Fibroblast of the aortic adventitia (primary cell): ENCODE results near the gene EPPIN. TPM values are rescaled to one million over a fixed set of nuclear protein-coding genes. Genes with fewer than 3 reads are reported as not detected.
A peak's percentile ranks its signal among the peaks of the same experiment; 100 is the strongest.

Experiments
- DNase-seq: peaks from one replicate; pipeline ENCODE4 v3.0.0-alpha.2; 2010; ENCODE audit warnings: low read depth
- H3K4me3 ChIP-seq: 2 replicates; pipeline ENCODE4 v1.5.1; 2011; ENCODE audit warnings: low read depth, mild to moderate bottlenecking, control low read depth, low read length, moderate library complexity
- total RNA-seq: library from RNA; depleted of rRNA; stranded (reverse); fragments of >200 nt; gene quantifications from 2 replicates; pipeline ENCODE4 v1.2.3, GENCODE V29; 2012; ENCODE audit warnings: low replicate concordance
- TF ChIP-seq, protein P1 (sequence below): IDR thresholded peaks from 2 replicates; pipeline ENCODE4 v1.5.1; 2011; ENCODE audit warnings: mild to moderate bottlenecking, low read length, control low read depth, inconsistent platforms; ENCODE audit not compliant: insufficient read depth

EPPIN gene
- total RNA-seq, 1 donor, result not detected

DNA sequence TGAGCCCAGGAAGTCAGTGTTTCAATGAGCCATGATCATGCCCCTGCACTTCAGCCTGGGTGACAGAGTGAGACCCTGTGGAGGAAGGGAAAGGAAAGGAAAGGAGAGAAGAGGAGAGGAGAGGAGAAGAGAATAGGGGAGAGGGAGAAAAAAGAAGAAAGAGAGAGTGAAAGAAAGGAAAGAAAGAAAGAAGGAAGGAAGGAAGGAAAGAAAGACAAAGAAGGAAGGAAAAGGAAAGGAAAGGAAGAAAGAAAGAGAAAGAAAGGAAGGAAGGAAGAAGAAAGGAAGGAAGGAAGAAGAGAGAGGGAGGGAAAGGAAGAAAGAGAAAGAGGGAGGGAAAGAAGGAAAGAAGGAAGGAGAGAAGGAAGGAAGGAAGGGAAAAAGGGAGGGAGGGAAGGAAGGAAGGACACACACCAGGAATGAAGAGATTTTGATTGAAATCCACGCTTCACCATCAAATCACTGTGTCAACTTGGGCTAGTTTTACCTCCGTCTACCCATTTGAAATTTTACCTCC is 17.6 kb upstream of the EPPIN start:
- no peak overlapping the region for H3K4me3 ChIP-seq

DNA sequence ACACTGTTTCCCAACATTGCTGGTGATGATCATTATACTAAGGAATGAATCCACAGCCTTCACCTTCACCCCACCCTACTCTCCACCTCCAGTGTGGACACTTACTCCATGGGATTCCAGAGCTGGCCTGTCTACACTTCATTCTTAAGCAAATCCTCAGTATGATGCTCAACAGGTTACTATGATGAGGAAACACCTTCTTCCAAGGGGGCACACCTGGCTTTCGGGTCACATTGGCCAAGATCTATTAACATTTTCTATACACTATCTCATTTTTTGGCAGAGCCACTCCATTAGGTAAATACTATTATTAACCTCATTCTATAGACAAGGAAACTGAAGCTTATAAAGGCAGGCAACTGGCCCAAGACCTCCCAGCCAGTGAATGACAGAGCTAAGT is 8.0 kb upstream of the EPPIN start:
- no peak for DNase-seq
- H3K4me3 ChIP-seq, result no peak overlapping the region
- TF ChIP-seq, protein P1, sequence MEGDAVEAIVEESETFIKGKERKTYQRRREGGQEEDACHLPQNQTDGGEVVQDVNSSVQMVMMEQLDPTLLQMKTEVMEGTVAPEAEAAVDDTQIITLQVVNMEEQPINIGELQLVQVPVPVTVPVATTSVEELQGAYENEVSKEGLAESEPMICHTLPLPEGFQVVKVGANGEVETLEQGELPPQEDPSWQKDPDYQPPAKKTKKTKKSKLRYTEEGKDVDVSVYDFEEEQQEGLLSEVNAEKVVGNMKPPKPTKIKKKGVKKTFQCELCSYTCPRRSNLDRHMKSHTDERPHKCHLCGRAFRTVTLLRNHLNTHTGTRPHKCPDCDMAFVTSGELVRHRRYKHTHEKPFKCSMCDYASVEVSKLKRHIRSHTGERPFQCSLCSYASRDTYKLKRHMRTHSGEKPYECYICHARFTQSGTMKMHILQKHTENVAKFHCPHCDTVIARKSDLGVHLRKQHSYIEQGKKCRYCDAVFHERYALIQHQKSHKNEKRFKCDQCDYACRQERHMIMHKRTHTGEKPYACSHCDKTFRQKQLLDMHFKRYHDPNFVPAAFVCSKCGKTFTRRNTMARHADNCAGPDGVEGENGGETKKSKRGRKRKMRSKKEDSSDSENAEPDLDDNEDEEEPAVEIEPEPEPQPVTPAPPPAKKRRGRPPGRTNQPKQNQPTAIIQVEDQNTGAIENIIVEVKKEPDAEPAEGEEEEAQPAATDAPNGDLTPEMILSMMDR, result no peak

More for the DNA sequence above, 17.6 kb upstream of the EPPIN start:
- DNase-seq, result no peak
- TF ChIP-seq, protein P1, result no peak

DNA sequence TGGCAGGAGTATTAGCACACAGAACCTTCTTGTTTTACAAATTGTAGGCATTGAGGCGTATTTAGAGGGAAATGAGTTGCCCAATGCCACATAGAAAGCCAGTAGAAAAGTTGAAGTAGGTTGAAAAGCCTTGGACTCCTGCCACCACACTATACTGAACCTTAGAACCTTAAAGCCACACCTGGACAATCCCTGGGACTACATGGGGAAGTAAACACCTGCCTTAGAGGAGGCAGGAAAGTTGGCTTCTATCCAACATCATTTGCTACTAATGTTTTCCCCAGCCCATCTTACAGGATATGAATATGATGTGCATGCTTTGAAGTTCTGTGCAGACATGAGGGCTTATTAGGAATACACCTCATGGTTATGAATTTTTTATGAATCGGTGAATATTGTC is 5.3 kb upstream of the EPPIN start:
- DNase-seq, result no peak
- no peak overlapping the region for H3K4me3 ChIP-seq
- TF ChIP-seq, protein P1, result no peak

DNA sequence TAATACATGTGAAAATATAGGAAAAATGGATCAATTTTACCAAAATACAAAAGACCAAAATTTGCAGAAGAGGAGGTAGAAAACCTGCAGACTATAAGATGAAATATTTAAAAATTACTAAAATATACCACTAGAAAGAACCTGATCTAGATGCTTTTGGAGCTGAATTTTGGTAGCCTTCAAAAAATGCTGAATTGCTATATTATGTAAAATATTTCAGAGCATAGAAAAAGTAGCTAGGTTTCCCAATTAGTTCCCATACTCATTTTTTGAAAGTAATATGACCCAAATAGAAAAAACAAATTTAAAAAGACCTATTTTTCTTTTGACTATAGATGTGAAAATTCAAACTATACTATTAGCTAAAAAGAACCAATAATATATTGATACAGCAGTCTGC is 3.6 kb upstream of the EPPIN start:
- DNase-seq, result no peak
- no peak overlapping the region for H3K4me3 ChIP-seq
- TF ChIP-seq, protein P1, result no peak

DNA sequence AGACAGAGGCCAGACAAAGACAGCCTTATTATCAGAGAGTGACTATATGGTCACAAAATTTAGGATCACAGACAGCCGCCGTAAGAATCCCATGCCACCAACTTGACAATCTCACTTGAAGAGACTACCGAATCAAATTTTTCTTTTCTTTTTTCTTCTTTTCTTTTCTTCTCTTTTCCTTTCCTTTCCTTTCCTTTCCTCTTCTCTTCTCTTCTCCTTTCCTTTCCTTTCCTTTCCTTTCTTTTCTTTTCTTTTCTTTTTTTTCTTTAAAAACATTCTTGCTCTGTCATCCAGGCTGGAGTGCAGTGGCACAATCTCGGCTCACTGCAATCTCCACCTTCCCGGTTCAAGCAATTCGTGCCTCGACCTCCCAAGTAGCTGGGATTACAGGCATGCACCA is 1.2 kb upstream of the EPPIN start:
- TF ChIP-seq, protein P1, result no peak
- DNase-seq, result no peak
- H3K4me3 ChIP-seq, result no peak overlapping the region

DNA sequence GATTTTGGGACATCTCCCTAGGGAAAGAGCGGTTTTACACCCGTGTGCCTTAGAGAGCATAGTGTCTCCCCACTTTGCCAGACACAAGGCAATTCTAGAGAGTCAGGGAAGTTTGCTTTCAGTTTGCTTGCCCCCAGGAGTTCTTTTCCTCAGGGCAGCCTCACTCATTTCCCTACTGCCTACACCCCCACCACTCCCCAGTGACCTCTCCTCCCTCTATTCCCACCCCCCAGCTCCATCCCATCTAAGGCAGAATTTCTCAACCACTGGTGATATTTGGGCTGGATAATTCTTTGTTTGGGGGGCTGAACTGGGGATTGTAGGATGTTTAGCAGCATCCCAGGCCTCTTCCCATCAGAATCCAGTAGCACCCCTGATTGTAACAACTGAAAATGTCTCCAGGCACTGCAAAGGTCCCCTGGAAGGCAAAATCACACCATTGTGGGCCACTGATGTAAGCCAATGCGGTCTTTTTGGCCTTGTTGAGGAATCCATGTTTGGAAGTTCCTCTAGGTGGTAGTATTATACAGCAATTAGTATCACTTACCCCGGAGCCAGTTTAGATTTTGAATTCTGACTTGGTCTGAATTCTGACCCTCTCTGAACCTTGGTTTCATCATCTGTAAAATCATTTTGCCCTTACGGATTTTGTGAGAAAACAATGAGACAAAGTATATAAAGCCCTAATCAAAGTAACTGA is 1.3 kb downstream of the EPPIN start:
- no peak overlapping the region for H3K4me3 ChIP-seq
- peak; percentile 61 for DNase-seq
- TF ChIP-seq, protein P1, result peak; percentile 46
